GM10266 (cell line): ENCODE results near the gene TREM2.

Experiments used
- DNase-seq: peaks from one replicate; pipeline ENCODE4 v3.0.0; 2012; ENCODE audit errors: extremely low spot score
- CTCF ChIP-seq: IDR thresholded peaks from 2 replicates; pipeline ENCODE4 v1.5.1; 2012; ENCODE audit warnings: mild to moderate bottlenecking, low read depth; ENCODE audit not compliant: control insufficient read depth, insufficient read depth; ENCODE audit errors: missing control alignments

Gene TREM2

DNA sequence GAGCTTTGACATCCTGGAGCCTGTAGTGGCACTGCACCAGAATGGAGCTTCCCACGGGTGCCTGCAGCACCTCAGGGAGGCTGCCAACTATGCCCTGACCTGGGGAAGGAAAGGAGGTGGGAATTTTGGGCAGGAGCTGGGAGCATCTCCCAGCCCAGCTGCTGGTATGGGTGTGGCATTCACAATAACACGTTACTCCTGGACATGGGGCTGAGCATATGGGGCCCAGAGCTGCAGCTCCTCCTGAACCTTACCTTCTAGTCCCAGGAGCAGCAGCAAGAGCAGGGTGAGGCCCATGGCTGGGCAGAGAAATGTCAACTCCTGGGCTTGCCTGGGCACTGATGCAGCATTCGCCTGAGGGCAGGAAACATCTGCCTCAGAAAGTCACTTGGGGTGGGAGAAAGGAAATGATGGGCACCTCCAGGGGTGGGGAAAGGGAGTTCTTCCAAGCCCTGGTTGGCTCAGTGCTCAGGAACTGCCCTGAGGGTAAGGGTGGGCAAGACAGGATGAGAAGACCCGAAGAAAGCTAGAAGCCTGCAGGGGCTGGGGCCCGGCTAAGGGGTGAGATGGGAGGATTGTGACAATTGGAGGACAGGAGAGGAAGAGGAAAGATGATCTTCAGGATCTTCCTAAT, 8.8 kb downstream of the TREM2 start, which contains the start of gene TREML1:
TSS of gene TREML1 (minus strand) at position 356 of the 634 bp plus-strand sequence. CDS start at position 297, 59 bp downstream.
- DNase-seq: no peak
- no peak for TF ChIP-seq CTCF

GRCh38 chr6:41153451-41153850, 9.5 kb downstream of the TREM2 start:
- DNase-seq: no peak
- TF ChIP-seq CTCF: no peak

- no peak for DNase-seq
- no peak for TF ChIP-seq CTCF
Measured at GRCh38 chr6:41150671-41151070, 12.2 kb downstream of the TREM2 start.

GRCh38 chr6:41147917-41148316, 15.0 kb downstream of the TREM2 start:
- no peak for TF ChIP-seq CTCF
- DNase-seq: no peak

DNA sequence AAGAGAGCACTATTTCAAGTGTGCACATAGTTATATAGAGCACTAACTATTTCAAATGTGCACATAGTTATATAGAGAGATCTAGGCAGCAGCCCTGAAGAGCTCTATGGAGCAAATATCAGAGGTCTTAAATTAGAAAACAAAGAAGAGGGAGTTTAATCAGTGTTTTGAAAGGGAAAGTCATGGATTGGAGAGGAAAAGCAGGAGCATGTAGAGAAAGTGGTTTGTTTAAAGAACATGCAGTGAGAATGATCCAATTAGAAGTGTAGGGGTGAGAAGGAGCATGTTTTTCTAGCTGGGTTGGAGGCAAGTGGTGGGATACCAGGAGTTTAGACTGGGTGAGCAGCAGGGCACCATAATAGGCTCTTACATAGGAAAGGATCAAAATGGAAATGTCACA, 26.0 kb downstream of the TREM2 start:
- no peak for TF ChIP-seq CTCF
- DNase-seq: no peak

DNA sequence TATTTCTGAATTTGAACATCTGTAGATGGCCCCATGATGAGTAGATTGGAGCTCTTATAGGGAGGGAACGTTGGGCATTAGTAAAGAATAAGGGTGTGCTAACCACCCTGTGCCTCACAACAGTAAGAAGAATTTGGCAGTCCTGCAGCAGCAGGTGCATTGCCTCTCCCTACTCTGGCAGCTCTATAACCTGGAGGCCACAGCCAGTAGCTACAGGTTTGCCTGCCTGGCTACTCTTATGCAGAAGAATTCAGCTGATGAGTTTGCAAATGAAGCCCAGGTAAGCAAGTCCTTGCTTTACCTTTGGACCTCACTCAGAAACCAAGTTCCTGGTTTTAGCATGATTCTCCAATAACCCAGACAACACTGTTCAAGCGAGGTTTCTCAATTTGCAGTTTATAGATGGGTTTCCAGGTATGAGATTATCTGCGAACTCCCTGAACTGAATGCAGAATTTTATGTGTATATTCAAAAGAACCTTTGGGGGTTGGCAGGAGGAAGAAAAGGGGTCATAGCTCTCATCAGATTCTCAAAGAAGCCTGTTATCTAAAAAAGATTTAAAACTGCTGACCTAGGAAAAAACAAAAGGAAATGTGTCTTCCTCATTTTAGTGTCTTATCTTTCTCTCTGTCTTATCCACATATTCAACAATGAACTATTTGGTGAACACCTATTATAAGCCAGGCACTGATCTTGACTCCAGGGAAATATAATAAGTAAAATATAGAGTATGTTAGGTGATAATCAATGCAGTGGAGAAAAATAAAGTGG, 27.7 kb downstream of the TREM2 start:
- no peak for TF ChIP-seq CTCF
- DNase-seq: no peak

- DNase-seq: no peak
- no peak for TF ChIP-seq CTCF
Measured at GRCh38 chr6:41132254-41132653, 30.7 kb downstream of the TREM2 start.
